Heart right ventricle (tissue), 16 donors: ENCODE results near the gene CYSLTR2. TPM values are rescaled to one million over a fixed set of nuclear protein-coding genes. Genes with fewer than 3 reads are reported as not detected.
"Not testable (repeated sequence)": the region's sequence is repeated elsewhere in the genome, so short reads cannot be mapped to it uniquely, and the experiment has no call there.

Experiments used
- ATAC-seq, 8 donors: fragments of 200-7000 bp; cut with Tn5 transposase; one replicate each; pipeline ENCODE4 v1.9.1; 2020; ENCODE audit warnings: mild to moderate bottlenecking in 8 of 8, moderate library complexity in 8 of 8, moderate number of reproducible peaks in 1 of 8
- DNase-seq, 2 donors: peaks; one replicate each; pipeline ENCODE4 v3.0.0-alpha.2; 2020
- H3K27ac ChIP-seq, 10 donors: fragments of 200-600 bp; sonication (generic) in 2 of 10; one replicate each; pipeline versions ENCODE4 v1.5.0 to v1.8.0; 2020 to 2022; ENCODE audit warnings: mild to moderate bottlenecking in 3 of 10
- H3K27me3 ChIP-seq, 7 donors: fragments of 200-600 bp; one replicate each; pipeline ENCODE4 v1.8.0; 2021 to 2022; ENCODE audit warnings: mild to moderate bottlenecking in 2 of 7
- H3K36me3 ChIP-seq, 9 donors: fragments of 200-600 bp; sonication (generic) in 1 of 9; one replicate each; pipeline versions ENCODE4 v1.5.0 to v1.8.0; 2020 to 2022; ENCODE audit warnings: mild to moderate bottlenecking in 2 of 9
- H3K4me1 ChIP-seq, 9 donors: fragments of 200-600 bp; sonication (generic) in 1 of 9; one replicate each; pipeline versions ENCODE4 v1.5.0 to v1.8.0; 2020 to 2022; ENCODE audit warnings: mild to moderate bottlenecking in 4 of 9
- H3K4me3 ChIP-seq, 10 donors: fragments of 200-600 bp; sonication (generic) in 2 of 10; one replicate each; pipeline versions ENCODE4 v1.5.0 to v1.8.0; 2020 to 2022; ENCODE audit warnings: mild to moderate bottlenecking in 7 of 10, moderate library complexity in 2 of 10
- H3K9me3 ChIP-seq, 11 donors: fragments of 200-600 bp in 10 of 11; sonication (generic) in 2 of 11; one replicate each; pipeline versions ENCODE4 v1.5.0 to v1.8.0; 2013 to 2022; ENCODE audit warnings: mild to moderate bottlenecking in 2 of 11, control low read depth in 1 of 11, moderate library complexity in 1 of 11
- CTCF ChIP-seq, 9 donors: fragments of 200-600 bp; sonication (generic) in 2 of 9; IDR thresholded peaks; one replicate each; pipeline versions ENCODE4 v1.5.0 to v1.8.0; 2021 to 2022; ENCODE audit warnings: antibody characterized with exemption in 9 of 9, mild to moderate bottlenecking in 5 of 9, moderate library complexity in 1 of 9
- WGBS, 2 donors: extraction: QIAGEN DNeasy Blood & Tissue Kit; methylation state at CpG; one replicate each; pipeline ENCODE4 v1.1.7; 2013; ENCODE audit warnings: inconsistent platforms in 1 of 2; 5-methylcytosine and 5-hydroxymethylcytosine counted together
- intact Hi-C, 10 donors: fragments of 100-400 bp; cut with DNase I; formaldehyde crosslinking; loops; one replicate each; pipeline versions ENCODE4 v1.11.1 to v1.14.2; 2022
- polyA plus RNA-seq, 2 donors: library from polyadenylated mRNA; stranded (reverse); fragments of 200-250 nt; gene quantifications; one replicate each; pipeline ENCODE4 v1.2.3, GENCODE V29; 2013
- total RNA-seq, 10 donors: library from RNA; stranded (reverse); fragmentation: NEBNext Ultra II Directional in 3 of 10; extraction: Animal tissue kit (Norgen Biotek cat#: 25700) in 3 of 10; gene quantifications; one replicate each; pipeline versions ENCODE4 v1.2.1 to v1.2.4, GENCODE V29; 2021 to 2023
- donor health status: Arrhythmogenic right ventricular cardiomyopathy.
- donor health status: ischemic (EF 13 %, LVEDD 7.1; RV severe dilation, severe dysfunction).
- donor health status: healthy with polysubstance abuse.
- donor health status: DM: no; HTN: yes; CAD: no.
- donor health status: DM: no; HTN: no; CAD: no.
- donor health status: ischemic (EF 25% LVEDD 6.9; RV normal size, moderate dysfunction).
- donor health status: ischemic (EF 25% LVEDD 5.7; RV mildly dilated, moderate dysfunction).
- donor health status: healthy.
- donor health status: DM: yes; HTN: yes; CAD: no.
- donor health status: Ischemic cardiomyopathy.
- donor health status: ischemic (EF 35%, LVEDD 5.7; RV mildly dilated, moderate dysfunction).
- donor health status: nonischemic (EF 11% LVEDD 7.7; RV severe dilation, severe dysfunction).
- donor health status: DM: yes; HTN: yes; CAD: no.
- donor health status: PGD.
- donor health status: ischemic (EF 29% LVEDD 5.4; RV normal size, mild dysfunction).
- donor health status: nonischemic (EF 23%, LVEDD 6.1; RV moderate dilation, normal function).

The CYSLTR2 gene
- total and polyA plus RNA-seq, 12 donors, result 1.1 to 10.7 (median 6.2) TPM

- intact Hi-C loops, result no loop called here
Measured at GRCh38 chr13:48693998-48694397, 40.3 kb downstream of the CYSLTR2 start.

GRCh38 chr13:48695776-48696175 is 42.0 kb downstream of the CYSLTR2 start:
- no peak overlapping the region for H3K27ac ChIP-seq
- intact Hi-C loops, result no loop called here
- no peaks in the 10 kb centered on the region for H3K4me1 ChIP-seq
- no peak for ATAC-seq
- TF ChIP-seq CTCF (IDR thresholded peaks at IDR 0.05), result no peak
- H3K9me3 ChIP-seq, result no peaks in the 10 kb centered on the region
- no peaks in the 10 kb centered on the region for H3K27me3 ChIP-seq
- 81 to 86% methylated on average over 2 of the region's 2 CpGs for WGBS, 2 donors
- no peak for DNase-seq
- H3K36me3 ChIP-seq, result peaks cover 0 to 19% (median 0%) of the 10 kb centered on the region in 9 donors
- H3K4me3 ChIP-seq, result no peak overlapping the region

More at GRCh38 chr13:48693998-48694397, 40.3 kb downstream of the CYSLTR2 start:
- DNase-seq, result no peak
- Histone ChIP-seq H3K27ac (no peak overlapping the region), H3K36me3 (peaks cover 0 to 19% (median 0%) of the 10 kb centered on the region in 9 donors), H3K9me3 (peaks cover 0 to 9% (median 0%) of the 10 kb centered on the region in 11 donors), H3K4me3 (no peak overlapping the region), H3K4me1 (no peaks in the 10 kb centered on the region), H3K27me3 (no peaks in the 10 kb centered on the region)
- peak in 1 of 8 donors; percentile 18 for ATAC-seq
- no peak for TF ChIP-seq CTCF (IDR thresholded peaks at IDR 0.05)
- WGBS, 2 donors, result 38 to 56% methylated on average over 3 of the region's 3 CpGs

DNA sequence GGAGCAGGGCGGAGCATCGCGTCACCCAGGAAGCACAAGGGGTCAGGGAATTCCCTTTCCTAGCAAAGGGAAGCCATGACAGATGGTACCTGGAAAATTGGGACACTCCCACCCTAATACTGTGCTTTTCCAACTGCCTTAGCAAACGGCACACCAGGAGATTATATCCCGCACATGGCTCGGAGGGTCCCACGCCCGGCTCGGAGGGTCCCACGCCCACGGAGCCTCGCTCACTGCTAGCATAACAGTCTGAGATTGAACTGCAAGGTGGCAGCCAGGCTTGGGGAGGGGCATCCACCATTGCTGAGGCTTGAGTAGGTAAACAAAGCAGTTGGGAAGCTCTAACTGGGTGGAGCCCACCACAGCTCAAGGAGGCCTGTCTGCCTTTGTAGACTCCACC is 42.9 kb downstream of the CYSLTR2 start:
- DNase-seq, H3K27me3 ChIP-seq, H3K27ac ChIP-seq, ATAC-seq, intact Hi-C loops, H3K4me3 ChIP-seq, H3K4me1 ChIP-seq, H3K9me3 ChIP-seq: not testable (repeated sequence)
- 90 to 96% methylated on average over 12 of the region's 12 CpGs for WGBS, 2 donors
- peaks cover 0 to 19% (median 0%) of the 10 kb centered on the region in 9 donors for H3K36me3 ChIP-seq

- no peak for ATAC-seq
- no peak for TF ChIP-seq CTCF (IDR thresholded peaks at IDR 0.05)
Measured at GRCh38 chr13:48707405-48707804, 53.7 kb downstream of the CYSLTR2 start.

DNA sequence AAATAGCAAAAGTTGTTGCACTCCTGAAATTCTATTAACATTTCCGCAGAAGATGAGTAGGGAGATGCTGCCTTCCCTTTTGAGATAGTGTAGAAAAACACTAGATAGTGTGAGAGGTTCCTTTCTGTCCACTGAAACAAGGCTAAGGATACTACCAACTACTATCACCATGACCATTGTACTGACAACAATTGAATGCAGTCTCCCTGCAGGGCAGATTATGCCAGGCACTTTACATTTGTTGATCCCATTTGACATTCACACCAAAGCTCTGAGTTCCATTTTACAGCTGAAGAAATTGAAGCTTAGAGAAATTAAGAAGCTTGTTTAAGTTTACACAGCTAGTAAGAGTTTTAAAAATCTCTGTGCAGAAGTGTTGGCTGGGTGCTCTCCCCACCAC is 55.0 kb downstream of the CYSLTR2 start:
- intact Hi-C loops, result no loop called here
- Histone ChIP-seq H3K9me3 (peaks cover 0 to 19% (median 0%) of the 10 kb centered on the region in 11 donors), H3K27me3 (no peaks in the 10 kb centered on the region), H3K36me3 (peaks cover 0 to 37% (median 4%) of the 10 kb centered on the region in 9 donors), H3K27ac (no peak overlapping the region), H3K4me3 (no peak overlapping the region), H3K4me1 (no peaks in the 10 kb centered on the region)
- ATAC-seq (no peak), DNase-seq (no peak)
- TF ChIP-seq CTCF (IDR thresholded peaks at IDR 0.05), result no peak
- whole genome bisulfite sequencing, 2 donors, result 93% methylated on average over 1 of the region's 1 CpG

More at GRCh38 chr13:48707405-48707804, 53.7 kb downstream of the CYSLTR2 start:
- H3K36me3 ChIP-seq, result peaks cover 0 to 37% (median 4%) of the 10 kb centered on the region in 9 donors
- peaks cover 0 to 15% (median 0%) of the 10 kb centered on the region in 11 donors for H3K9me3 ChIP-seq
- 87 to 90% methylated on average over 5 of the region's 5 CpGs for WGBS, 2 donors
- H3K4me3 ChIP-seq, result no peak overlapping the region
- intact Hi-C loops, result no loop called here
- DNase-seq, result no peak
- no peak overlapping the region for H3K27ac ChIP-seq
- H3K27me3 ChIP-seq, result no peaks in the 10 kb centered on the region
- no peaks in the 10 kb centered on the region for H3K4me1 ChIP-seq
